ENCODE data around the gene MINPP1.
"Not testable (repeated sequence)": the region's sequence is repeated elsewhere in the genome, so short reads cannot be mapped to it uniquely, and the experiment has no call there.

GRCh38 chr10:87461751-87462150 is 42.9 kb upstream of the MINPP1 start:
- not testable (repeated sequence) for TF ChIP-seq EZH2phosphoT487 (IDR thresholded peaks at IDR 0.05; ENCODE audit: borderline replicate concordance, low read depth, low read length)
- TF ChIP-seq, protein P1, sequence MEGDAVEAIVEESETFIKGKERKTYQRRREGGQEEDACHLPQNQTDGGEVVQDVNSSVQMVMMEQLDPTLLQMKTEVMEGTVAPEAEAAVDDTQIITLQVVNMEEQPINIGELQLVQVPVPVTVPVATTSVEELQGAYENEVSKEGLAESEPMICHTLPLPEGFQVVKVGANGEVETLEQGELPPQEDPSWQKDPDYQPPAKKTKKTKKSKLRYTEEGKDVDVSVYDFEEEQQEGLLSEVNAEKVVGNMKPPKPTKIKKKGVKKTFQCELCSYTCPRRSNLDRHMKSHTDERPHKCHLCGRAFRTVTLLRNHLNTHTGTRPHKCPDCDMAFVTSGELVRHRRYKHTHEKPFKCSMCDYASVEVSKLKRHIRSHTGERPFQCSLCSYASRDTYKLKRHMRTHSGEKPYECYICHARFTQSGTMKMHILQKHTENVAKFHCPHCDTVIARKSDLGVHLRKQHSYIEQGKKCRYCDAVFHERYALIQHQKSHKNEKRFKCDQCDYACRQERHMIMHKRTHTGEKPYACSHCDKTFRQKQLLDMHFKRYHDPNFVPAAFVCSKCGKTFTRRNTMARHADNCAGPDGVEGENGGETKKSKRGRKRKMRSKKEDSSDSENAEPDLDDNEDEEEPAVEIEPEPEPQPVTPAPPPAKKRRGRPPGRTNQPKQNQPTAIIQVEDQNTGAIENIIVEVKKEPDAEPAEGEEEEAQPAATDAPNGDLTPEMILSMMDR (conservative IDR thresholded peaks at IDR 0.05; ENCODE audit: low read length) = not testable (repeated sequence)

Data from OCI-LY7 (cell line).